Activated CD8-positive, alpha-beta memory T cell treated with anti-CD3 and anti-CD28 coated beads, Interleukin-2, amount 50 U/mL, for 24 hours (primary cell): ENCODE data around the gene FOXRED1.
"Not testable (repeated sequence)": the region's sequence is repeated elsewhere in the genome, so short reads cannot be mapped to it uniquely, and the experiment has no call there.

ENCODE experiments used
- DNase-seq: peaks from one replicate; pipeline ENCODE4 v3.0.0-alpha.2; 2020; ENCODE audit errors: extremely low read depth

The FOXRED1 gene

DNA sequence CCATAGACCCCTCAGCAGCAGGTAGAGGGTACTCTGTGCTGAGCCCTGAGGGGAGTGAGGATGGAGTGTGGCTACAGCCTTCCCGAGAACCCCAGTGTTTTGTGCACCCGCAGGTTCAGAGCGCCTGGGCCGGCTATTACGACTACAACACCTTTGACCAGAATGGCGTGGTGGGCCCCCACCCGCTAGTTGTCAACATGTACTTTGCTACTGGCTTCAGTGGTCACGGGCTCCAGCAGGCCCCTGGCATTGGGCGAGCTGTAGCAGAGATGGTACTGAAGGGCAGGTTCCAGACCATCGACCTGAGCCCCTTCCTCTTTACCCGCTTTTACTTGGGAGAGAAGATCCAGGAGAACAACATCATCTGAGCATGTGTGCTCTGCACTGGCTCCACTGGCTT lies 8.4 kb downstream of the FOXRED1 start:
- DNase-seq, result no peak

DNA sequence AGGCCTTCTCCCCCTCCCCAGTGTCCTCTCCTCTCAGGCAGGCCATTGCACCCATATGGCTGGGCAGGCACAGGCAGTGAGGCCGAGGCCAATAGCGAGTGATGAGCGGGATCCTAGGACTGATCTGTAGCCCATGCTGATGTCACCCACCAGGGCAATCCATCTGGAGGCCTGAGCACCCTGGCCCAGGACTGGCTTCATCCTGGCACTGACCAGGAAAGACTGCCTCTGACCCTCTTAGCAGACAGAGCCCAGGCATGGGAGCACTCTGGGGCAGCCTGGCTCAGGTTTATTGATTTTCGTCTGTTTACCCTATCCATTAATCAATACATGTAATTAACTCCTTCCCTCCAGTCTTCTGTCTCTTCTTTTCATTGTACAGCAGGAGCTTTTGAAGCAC lies 8.8 kb downstream of the FOXRED1 start:
- DNase-seq, result no peak

DNA sequence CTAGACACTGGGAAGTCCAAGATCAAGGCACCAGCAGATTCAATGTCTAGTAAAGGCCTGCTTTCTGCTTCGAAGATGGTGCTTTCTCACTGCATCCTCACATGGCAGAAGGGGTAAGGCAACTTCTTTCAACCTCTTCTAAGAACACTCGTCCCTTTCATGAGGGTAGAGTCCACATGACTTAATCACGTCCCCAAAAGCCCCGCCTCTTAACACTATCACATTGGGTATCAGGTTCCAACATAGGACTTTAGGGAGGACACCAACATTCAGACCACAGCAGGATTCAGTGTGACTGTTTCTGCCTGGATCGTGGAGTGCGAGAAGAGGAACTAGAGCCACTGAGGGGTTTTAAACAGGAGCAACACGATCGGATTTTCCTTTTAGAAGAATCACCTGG lies 10.2 kb downstream of the FOXRED1 start:
- DNase-seq, result no peak

DNA sequence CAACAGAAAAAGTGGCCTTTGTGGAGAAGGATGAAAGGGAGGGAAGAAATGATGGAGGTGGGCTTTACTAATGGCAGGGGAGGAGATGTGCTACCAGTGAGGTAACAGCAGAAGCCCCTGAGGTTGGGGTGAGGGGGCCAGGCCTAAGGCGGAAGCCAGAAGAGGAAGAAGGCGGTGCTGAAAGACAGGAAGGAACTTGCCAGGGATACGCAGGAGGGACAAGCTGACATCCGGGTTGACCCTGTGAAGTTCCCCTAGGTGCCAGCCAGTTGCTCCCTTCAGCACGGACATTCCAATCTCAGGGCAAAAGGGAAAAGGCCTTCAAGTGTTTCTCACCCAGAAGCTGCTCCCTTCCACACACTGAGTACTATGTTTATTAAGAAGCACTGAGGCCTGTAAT lies 11.6 kb downstream of the FOXRED1 start:
- DNase-seq, result no peak

DNA sequence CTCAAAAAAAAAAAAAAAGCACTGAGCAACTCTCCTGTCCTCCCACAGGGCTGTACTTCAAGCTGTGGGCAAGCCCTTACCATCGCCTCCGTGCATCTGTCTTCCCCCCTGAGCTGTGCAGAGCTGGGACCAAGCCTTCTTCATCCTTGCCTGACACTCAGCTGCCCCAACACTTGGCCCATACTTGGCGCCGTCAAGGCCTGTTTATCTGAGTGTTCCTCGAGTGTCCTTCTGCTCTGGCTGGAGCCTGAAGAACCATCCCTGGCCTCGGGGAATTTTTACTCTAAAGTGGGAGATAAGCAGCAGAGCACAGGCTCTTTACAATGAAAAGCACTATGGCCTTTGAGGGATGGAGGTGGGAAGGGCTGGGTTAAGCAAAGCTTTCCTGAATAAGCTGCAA lies 12.3 kb downstream of the FOXRED1 start:
- DNase-seq, result no peak

DNA sequence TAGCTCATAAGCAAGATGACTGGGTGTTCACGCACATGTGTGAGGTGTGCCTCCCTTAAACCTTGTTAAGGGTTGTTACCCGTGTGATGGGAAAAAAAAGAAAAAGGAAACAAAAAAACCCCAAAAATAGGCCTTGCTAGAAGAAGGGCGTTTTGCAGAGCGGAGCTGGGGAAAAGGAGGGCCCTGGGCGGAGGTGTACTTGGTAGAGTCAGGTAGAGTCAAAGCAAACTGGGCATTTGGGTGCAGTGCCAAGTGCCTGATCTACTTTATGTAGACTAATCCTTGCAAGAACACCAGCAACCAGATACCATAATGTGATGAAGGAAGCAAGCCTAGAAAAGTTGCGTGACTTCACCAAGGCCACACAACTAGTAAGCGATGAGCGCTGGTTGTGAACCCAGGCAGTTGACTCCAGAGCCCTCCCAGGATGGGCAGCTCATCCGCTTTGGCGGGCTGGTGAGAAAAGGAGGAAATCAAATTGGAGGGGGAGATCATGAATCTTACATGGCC lies 12.8 kb downstream of the FOXRED1 start:
- DNase-seq, result no peak

DNA sequence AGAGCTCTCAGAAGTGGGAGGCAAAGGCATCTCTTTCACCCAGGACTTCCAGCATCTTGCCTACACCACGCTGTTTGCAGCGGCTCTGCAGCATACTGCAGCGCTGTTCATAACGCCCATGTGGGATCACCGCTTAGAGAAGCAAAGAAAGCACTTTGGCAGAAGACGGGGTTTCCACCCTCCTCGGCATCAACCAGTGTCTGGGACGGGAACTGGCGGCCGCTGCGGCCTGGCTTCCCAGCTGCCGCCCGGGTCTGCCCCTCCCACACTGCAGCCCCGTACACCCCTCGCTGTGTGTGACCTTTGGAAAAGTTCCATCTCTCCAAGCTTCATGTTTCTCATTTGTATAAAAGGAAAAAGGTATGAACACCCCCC lies 13.4 kb downstream of the FOXRED1 start:
- DNase-seq, result no peak

DNA sequence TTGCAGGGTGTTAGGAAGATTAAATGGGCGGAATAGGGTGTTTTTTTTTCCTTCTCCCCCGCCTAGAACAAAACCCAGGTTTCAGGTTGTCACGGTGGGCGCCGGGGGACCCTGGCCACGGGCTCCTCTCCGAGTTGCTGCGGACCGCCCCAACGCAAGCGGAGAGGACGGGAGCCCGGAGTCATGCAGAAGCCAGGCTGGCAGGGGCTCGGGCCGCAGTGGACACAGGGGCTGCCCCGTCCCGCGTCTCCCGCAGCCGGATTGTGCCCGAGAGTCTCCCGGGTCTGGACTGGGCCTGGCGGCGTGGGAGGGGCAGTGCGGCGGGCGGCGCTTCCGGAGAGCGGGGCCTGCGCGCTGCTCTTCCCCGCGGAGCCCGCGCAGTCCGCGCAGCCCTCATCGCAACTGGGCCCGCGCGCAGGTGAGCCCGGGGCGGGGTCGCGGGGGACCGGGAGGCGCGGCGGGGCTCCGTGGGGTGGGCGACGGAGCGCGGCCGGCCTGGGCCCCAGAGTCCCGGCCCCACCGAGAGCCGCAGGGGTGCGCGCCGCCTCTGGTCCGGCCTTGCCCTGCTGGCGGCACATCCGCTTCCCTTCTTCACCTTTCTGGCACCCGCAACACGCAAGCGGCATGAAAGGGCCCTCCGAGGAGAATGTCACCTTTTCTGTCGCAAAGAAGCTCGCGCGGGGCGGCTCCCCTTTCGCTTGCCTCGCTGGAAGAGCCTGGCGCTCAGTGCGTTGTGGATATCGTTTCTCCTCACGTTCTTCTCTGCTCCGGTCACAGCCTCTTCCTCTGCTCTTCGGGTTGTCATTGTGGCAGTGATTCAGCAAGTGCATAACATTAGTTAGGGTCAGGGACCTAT lies 14.0 kb downstream of the FOXRED1 start, which contains the start of gene TIRAP:
TIRAP (plus strand) TSS at position 358 of the 856 bp plus-strand sequence. CDS start 7,802 bp downstream, outside the sequence.
- no peak for DNase-seq

DNA sequence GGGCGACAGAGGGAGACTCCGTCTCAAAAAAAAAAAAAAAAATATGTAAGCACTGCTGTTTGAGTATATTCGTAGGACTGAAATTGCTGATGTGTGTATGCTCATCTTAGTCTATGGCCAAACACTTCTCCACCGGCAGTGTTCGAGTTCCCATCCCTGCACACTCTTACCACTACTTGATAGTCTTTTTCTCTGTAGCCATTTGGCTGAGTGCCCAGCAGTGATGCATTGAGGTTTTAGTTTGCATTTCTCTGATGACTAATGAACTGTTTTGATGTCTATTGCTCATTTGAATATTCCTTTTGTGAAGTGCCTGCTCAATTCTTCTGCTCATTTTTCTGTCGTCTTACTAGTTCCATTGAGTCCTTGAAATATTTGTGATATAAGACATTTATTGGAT lies 15.9 kb downstream of the FOXRED1 start:
- DNase-seq, result peak; percentile 73

DNA sequence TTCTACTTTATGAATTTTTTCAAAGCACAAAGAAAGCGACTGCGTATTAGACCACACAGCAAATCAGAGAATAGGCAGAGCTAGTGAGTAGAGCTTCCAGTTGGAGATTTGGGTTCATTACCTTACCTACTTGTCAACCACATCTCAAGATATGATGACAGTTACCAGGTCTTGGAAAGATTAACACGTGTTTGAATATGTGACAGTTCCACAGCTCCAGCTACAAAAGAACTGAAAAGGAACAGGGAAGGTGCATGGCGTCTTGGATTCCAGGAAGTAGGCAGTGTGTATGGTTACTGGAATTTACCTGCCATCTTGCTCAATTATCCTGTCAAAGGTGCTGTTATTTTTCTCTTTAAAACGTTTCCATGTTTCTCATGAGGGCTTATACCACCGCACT lies 19.3 kb downstream of the FOXRED1 start:
- no peak for DNase-seq

DNA sequence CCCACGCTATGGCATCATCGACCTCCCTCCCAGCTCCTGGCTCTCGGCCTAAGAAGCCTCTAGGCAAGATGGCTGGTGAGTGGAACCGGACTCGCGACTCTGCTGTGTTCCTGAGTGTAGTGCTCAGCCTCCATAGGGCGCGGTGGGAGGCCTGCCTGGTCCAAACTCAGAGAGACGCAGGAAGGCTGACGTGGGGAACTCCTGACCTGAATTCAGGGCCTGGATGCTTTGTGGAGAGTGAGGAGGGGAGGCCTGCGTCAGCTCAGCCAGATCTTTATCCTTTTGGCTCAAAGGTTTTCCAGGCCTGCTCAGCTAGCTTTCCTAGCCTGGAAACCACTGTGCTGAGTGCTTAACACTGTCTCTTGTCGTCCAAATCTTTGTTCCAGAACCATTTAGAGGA lies 21.9 kb downstream of the FOXRED1 start:
- DNase-seq, result no peak

DNA sequence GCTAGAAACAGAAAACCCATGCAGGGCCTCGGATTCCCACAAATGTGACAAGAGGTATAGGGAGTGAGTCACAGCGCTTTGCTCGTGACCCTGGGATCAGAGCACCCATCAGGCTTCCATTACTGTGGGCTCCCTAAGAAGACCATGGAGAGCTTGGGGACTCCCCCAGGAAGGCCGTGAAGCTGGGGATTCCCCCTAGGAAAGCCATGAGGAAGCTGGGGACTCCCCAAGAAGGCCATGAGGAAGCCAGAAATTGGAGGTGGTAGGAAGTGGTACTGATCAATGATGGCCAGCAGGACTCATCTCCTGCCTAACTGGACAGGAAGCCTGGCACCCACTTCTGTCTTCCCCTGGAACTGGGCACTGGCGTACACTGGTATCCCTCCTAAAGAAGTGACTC lies 24.8 kb downstream of the FOXRED1 start:
- no peak for DNase-seq

DNA sequence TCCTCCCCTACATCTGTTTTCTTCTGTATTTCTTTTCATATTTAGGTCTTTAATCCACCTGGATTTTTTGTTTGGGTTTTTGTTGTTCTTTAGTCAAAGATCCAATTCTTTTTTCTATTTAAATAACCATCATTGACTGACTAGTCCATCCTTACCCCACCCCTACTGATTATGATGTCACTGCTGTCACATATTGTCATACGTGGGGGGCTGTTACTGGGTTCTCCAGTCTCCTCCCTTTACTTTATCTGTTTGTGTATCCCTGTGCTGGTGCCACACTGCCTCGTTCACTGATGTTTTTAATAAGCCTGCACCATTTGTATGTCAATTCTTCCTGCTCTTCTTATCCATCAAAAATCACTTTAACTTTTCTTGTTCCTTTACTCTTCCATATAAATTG lies 28.1 kb downstream of the FOXRED1 start:
- no peak for DNase-seq

DNA sequence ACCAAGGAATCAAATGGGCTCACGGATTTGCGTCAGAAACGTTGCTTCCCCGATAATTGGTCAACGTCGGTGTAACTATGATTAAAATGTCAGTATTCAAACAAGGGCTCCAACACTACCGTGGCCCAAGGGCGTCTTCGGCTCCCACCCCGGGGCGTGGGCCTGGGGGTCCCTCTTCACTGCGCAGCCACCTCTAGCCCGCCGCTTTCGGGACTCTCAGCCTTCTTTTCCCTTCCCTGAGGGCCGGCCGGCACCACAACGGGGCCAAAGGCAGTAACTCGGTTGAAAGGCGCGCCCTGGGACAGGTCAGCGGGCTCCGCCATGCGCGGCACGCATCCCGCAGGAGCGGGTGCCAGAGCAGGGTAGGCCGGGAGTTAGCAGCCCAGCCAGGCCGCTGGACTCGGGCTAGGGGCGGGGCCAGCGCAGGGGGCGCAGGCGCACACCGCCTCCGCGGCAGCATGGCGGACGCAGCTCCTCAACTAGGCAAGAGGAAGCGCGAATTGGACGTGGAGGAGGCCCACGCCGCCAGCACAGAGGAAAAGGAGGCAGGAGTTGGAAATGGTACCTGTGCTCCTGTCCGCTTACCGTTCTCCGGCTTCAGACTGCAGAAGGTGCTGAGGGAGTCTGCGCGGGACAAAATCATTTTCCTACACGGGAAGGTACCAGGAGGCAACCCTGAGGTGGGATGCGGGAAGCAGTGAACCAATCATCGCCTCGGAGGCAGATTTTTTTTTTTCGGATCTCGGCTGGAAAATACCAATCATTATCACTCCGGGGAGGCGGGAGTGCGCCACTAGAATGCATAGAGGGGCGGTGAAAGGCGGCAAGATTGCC lies 34.9 kb downstream of the FOXRED1 start, which contains the start of gene DCPS:
DCPS (plus strand) TSS at position 438 of the 834 bp plus-strand sequence; CDS start at position 459, 21 bp downstream.
- peak; percentile 72 for DNase-seq

DNA sequence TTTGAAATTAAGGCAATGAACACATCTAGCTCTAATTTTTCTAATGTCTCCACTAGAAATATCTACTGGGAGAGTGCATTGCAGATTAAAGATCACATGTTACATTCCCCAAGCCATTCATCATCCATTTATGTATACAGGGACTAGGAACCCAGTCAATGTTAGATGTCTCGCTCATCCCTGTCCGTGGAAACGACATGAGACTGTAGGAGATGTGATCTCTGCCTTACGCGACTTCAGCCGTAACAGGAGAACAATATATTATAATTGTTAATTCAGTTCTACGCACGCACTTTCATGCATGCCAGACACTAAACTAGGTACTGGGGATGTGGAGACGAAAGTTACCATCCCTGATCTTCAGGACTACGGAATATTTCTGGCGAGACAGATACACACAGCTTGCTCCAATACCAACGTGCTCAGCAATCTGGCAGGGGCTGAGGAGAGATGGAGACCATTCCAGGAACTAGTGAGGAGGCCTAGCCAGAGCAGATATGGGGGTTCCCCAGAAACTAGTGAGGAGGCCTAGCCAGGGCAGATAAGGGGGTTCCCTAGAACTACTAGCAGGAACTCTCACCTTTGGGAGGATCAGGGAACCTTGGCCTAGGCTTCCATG lies 35.6 kb downstream of the FOXRED1 start:
- DNase-seq, result no peak

DNA sequence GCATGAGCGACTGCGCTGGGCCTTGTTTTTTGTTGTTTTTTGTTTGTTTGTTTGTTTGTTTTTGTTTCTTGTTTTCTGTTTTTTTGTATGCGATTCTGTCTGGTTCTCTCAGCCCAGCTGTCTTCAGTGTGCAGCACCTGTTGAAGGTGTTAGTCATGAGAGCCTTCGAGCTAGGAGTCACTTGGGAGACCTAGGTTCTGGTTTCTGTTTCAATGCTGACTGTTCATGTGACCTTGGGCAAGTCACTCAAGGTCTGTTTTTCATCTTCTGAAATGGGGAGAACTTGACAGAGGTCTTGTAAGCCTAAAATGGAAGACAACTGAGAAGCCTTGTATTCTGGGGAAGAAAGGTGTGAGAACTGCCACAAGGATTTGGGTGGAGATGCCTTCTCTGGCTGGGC lies 36.7 kb downstream of the FOXRED1 start:
- no peak for DNase-seq

DNA sequence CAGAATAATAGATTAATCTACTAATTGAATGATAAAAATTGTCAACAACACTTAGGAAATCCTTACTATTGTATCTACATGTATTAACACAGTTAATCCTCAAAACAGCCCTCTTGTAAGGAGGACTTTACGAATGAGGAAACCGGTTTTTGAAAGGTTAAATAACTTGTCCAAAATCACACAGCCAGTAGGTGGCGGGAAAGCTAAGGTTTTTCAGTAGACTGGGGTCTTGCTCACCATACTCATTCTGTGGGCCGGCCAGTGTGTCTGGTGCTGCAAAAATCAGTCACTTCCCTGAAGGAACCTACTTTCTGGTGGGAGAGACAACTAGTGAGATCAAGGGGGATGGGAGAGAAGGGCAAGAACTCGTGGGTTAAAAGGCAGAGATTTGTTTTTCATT lies 38.8 kb downstream of the FOXRED1 start:
- DNase-seq, result no peak

DNA sequence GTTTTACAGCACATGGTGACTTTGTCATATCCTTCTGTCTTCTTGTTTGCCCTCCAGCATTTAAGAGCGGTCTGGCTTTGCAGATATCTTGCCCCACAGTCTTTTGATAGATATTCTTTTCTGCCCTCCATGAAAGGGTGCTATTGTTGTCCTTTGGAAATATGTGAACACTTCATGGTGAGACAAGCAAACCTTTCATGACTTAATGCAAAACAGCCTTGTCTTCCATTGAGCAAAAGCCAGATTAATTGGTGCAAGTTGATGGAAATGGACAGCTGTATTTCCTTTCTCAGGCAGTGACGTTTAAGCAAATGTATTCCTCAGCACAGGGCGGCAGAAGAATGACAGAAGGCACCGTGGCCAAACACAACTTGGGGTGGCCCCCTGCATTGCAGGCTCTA lies 39.3 kb downstream of the FOXRED1 start:
- no peak for DNase-seq

DNA sequence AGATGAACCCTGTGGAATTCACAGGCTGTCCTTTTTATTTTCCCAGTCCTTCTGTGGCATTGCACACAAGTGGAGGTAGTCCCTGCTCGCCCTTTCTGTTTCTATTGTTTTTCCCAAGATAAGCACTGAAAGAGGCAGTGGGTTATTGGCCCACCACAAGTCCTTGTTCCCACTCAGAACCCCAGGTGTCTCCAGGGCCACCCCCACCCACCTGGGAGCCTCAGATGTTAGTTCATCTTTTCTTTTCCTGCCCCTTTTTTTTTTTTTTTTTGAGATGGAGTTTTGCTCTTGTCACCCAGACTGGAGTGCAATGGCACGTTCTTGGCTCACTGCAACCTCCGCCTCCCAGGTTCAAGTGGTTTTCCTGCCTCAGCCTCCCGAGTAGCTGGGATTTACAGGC lies 39.8 kb downstream of the FOXRED1 start:
- DNase-seq, result not testable (repeated sequence)

DNA sequence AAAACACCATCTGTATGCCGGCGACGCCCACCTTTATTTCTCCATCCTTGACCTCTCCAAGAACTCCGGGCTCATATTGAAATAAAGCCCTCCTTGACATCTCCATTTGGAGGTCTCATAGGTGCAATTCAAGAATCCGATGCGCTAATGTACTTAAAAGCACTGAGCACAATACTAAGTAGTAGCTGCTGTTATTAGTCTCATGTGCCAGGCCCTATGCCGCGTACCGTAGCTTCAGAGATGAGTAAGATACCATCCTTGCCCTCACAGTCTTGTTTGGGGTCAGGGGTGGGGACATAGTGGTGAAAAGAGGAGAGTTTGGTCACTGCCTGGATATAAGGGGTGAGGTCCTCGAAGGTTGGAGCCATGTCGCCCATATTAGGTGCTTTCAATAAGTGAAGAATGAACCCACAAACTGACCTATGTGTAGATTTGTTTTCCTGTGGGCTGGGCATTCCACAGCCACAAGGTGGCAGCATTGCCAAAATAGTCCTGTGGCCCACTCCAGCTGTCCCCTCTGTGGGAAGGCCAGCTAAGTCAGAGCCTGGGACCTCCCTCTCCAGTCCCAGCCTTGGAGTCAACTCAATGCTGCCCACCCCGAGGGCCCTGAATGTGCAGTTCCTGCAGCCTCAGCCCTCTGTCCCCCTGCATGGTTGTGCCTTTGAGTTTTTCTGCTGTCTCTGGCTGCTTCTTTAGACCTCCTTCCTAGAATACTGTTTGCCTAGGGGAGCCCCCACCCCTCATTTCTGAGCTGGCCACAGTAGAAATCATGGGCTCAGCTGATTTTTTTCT lies 41.4 kb downstream of the FOXRED1 start:
- DNase-seq, result no peak

DNA sequence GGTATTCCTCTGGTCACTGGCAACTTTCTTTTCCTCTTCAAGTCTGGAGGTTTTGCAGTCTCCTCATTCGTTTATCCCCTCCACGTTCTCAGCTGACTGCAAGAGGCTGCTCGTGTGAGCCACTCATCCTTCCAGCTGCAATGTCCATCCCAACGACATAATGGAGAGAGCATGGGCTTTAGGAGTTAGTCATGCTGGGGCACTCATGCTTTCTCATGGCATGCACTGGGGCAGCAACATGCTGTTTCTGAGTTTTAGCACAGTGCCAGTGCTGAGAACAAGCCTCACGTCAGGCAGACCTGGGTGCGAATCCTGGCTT lies 42.0 kb downstream of the FOXRED1 start:
- no peak for DNase-seq
